T-helper 2 cell treated with Interferon-gamma antibody and Interleukin-4, amounts not matched to agents 5 μg/mL and 100 μg/mL, for 36 hours (primary cell): ENCODE data around the gene ASCL3.
A peak's percentile ranks its signal among the peaks of the same experiment; 100 is the strongest.
"Not testable (repeated sequence)": the region's sequence is repeated elsewhere in the genome, so short reads cannot be mapped to it uniquely, and the experiment has no call there.

Experiments
- DNase-seq: peaks from one replicate; pipeline ENCODE4 v3.0.0; 2021; ENCODE audit warnings: low spot score
- H3K27ac Mint-ChIP-seq: one replicate; pipeline ENCODE4 v1.8.0; 2021; ENCODE audit warnings: mild to moderate bottlenecking, mixed read lengths
- H3K27me3 Mint-ChIP-seq: one replicate; pipeline ENCODE4 v1.8.0; 2021; ENCODE audit warnings: low read depth, mixed read lengths
- H3K36me3 Mint-ChIP-seq: one replicate; pipeline ENCODE4 v1.8.0; 2021; ENCODE audit warnings: low read depth, mixed read lengths
- H3K4me1 Mint-ChIP-seq: one replicate; pipeline ENCODE4 v1.8.0; 2021; ENCODE audit warnings: low read depth, mixed read lengths
- H3K4me3 Mint-ChIP-seq: one replicate; pipeline ENCODE4 v1.8.0; 2022; ENCODE audit warnings: mild to moderate bottlenecking, moderate library complexity, mixed read lengths
- H3K9me3 Mint-ChIP-seq: one replicate; pipeline ENCODE4 v1.8.0; 2021; ENCODE audit warnings: mixed read lengths

Gene ASCL3

GRCh38 chr11:8964324-8965320 is 21.8 kb upstream of the ASCL3 start, which contains the start of gene TMEM9B:
TMEM9B (minus strand) TSS chr11:8964442; CDS start chr11:8964313, 129 bp downstream.
- DNase-seq: peak; percentile 87
- H3K36me3 Mint-ChIP-seq: peaks cover 2% of the 10 kb centered on the region
- H3K4me1 Mint-ChIP-seq: peaks cover 34% of the 10 kb centered on the region
- H3K27ac Mint-ChIP-seq: peak within 1 kb of the TSS; percentile 96
- no peaks in the 10 kb centered on the region for H3K27me3 Mint-ChIP-seq
- peak within 1 kb of the TSS; percentile 99 for H3K4me3 Mint-ChIP-seq
- H3K9me3 Mint-ChIP-seq: no peaks in the 10 kb centered on the region

GRCh38 chr11:8963569-8964323 is 20.9 kb upstream of the ASCL3 start:
- Mint-ChIP-seq H3K36me3 (peaks cover 2% of the 10 kb centered on the region), H3K27ac (peak overlapping the region; percentile 96), H3K4me1 (peaks cover 36% of the 10 kb centered on the region), H3K9me3 (no peaks in the 10 kb centered on the region), H3K27me3 (no peaks in the 10 kb centered on the region), H3K4me3 (peak overlapping the region; percentile 99)
- DNase-seq: no peak

GRCh38 chr11:8962841-8963240 is 20.0 kb upstream of the ASCL3 start:
- Mint-ChIP-seq H3K4me1 (peaks cover 36% of the 10 kb centered on the region), H3K27ac (peak overlapping the region; percentile 54)

GRCh38 chr11:8961401-8961800 is 18.6 kb upstream of the ASCL3 start:
- Mint-ChIP-seq H3K27me3 (no peaks in the 10 kb centered on the region), H3K9me3 (no peaks in the 10 kb centered on the region), H3K27ac (no peak overlapping the region), H3K4me3 (no peak overlapping the region), H3K4me1 (peaks cover 39% of the 10 kb centered on the region), H3K36me3 (peaks cover 9% of the 10 kb centered on the region)
- no peak for DNase-seq

More at GRCh38 chr11:8962841-8963240, 20.0 kb upstream of the ASCL3 start:
- peaks cover 2% of the 10 kb centered on the region for H3K36me3 Mint-ChIP-seq
- no peaks in the 10 kb centered on the region for H3K9me3 Mint-ChIP-seq
- H3K4me3 Mint-ChIP-seq: peak overlapping the region; percentile 99
- DNase-seq: no peak
- no peaks in the 10 kb centered on the region for H3K27me3 Mint-ChIP-seq

GRCh38 chr11:8959546-8960166 is 16.8 kb upstream of the ASCL3 start:
- Mint-ChIP-seq H3K4me3 (peak overlapping the region; percentile 5), H3K4me1 (peaks cover 31% of the 10 kb centered on the region), H3K27ac (no peak overlapping the region), H3K36me3 (peaks cover 20% of the 10 kb centered on the region), H3K9me3 (no peaks in the 10 kb centered on the region), H3K27me3 (no peaks in the 10 kb centered on the region)
- DNase-seq: peak; percentile 26

- Mint-ChIP-seq H3K9me3 (no peaks in the 10 kb centered on the region), H3K4me1 (peaks cover 20% of the 10 kb centered on the region), H3K4me3 (no peak overlapping the region), H3K27me3 (no peaks in the 10 kb centered on the region), H3K27ac (no peak overlapping the region), H3K36me3 (peaks cover 35% of the 10 kb centered on the region)
- no peak for DNase-seq
These were observed 14.0 kb upstream of the ASCL3 start for GRCh38 chr11:8956860-8957259.

GRCh38 chr11:8948886-8949285 is 6.1 kb upstream of the ASCL3 start:
- Mint-ChIP-seq H3K4me3 (no peak overlapping the region), H3K9me3 (no peaks in the 10 kb centered on the region), H3K27ac (no peak overlapping the region), H3K4me1 (peaks cover 4% of the 10 kb centered on the region), H3K27me3 (peaks cover 4% of the 10 kb centered on the region), H3K36me3 (peaks cover 42% of the 10 kb centered on the region)
- no peak for DNase-seq

- peaks cover 4% of the 10 kb centered on the region for H3K4me1 Mint-ChIP-seq
These were observed 4.6 kb upstream of the ASCL3 start for GRCh38 chr11:8947230-8947943.

GRCh38 chr11:8941341-8942103 is 1.3 kb downstream of the ASCL3 start:
- no peak overlapping the region for H3K4me3 Mint-ChIP-seq
- no peak for DNase-seq
- H3K4me1 Mint-ChIP-seq: no peaks in the 10 kb centered on the region
- no peaks in the 10 kb centered on the region for H3K9me3 Mint-ChIP-seq
- peaks cover 22% of the 10 kb centered on the region for H3K27me3 Mint-ChIP-seq
- H3K27ac Mint-ChIP-seq: no peak overlapping the region
- H3K36me3 Mint-ChIP-seq: no peaks in the 10 kb centered on the region

More at GRCh38 chr11:8947230-8947943, 4.6 kb upstream of the ASCL3 start:
- no peak overlapping the region for H3K27ac Mint-ChIP-seq
- no peak overlapping the region for H3K4me3 Mint-ChIP-seq
- peaks cover 9% of the 10 kb centered on the region for H3K27me3 Mint-ChIP-seq
- peaks cover 29% of the 10 kb centered on the region for H3K36me3 Mint-ChIP-seq
- no peaks in the 10 kb centered on the region for H3K9me3 Mint-ChIP-seq
- no peak for DNase-seq

GRCh38 chr11:8937659-8938058 is 5.2 kb downstream of the ASCL3 start:
- peaks cover 15% of the 10 kb centered on the region for H3K27me3 Mint-ChIP-seq
- DNase-seq: no peak
- no peak overlapping the region for H3K27ac Mint-ChIP-seq
- H3K9me3 Mint-ChIP-seq: no peaks in the 10 kb centered on the region
- no peak overlapping the region for H3K4me3 Mint-ChIP-seq
- no peaks in the 10 kb centered on the region for H3K4me1 Mint-ChIP-seq
- H3K36me3 Mint-ChIP-seq: no peaks in the 10 kb centered on the region

GRCh38 chr11:8937159-8937558 is 5.7 kb downstream of the ASCL3 start:
- peaks cover 11% of the 10 kb centered on the region for H3K27me3 Mint-ChIP-seq
- no peak overlapping the region for H3K4me3 Mint-ChIP-seq
- no peaks in the 10 kb centered on the region for H3K9me3 Mint-ChIP-seq
- H3K4me1 Mint-ChIP-seq: no peaks in the 10 kb centered on the region
- no peak for DNase-seq
- no peak overlapping the region for H3K27ac Mint-ChIP-seq
- H3K36me3 Mint-ChIP-seq: no peaks in the 10 kb centered on the region

- not testable (repeated sequence) for H3K27me3 Mint-ChIP-seq, H3K36me3 Mint-ChIP-seq, DNase-seq, H3K27ac Mint-ChIP-seq, H3K4me1 Mint-ChIP-seq, H3K9me3 Mint-ChIP-seq, H3K4me3 Mint-ChIP-seq
These were observed 7.0 kb downstream of the ASCL3 start for GRCh38 chr11:8935789-8936188.
